PC-9 (cell line): ENCODE measurements around the gene ZNF474. TPM values are rescaled to one million over a fixed set of nuclear protein-coding genes. Genes with fewer than 3 reads are reported as not detected.

Source experiments
- BruUV-seq: library from RNA; stranded (reverse); fragments of 400-500 nt; replicated peaks from 2 replicates; lab custom pipeline; 2021; lab: Mats Ljungman, UMichigan
- CTCF ChIA-PET: fragments of 300-600 bp; sonication (Branson Sonifier 250); formaldehyde crosslinking; loops from one replicate; lab custom pipeline; 2022; ENCODE audit warnings: antibody characterized with exemption; lab: Charles Lee
- POLR2A ChIA-PET: fragments of 300-600 bp; sonication (Branson Sonifier 250); formaldehyde crosslinking; loops from one replicate; lab custom pipeline; 2022; ENCODE audit warnings: antibody characterized with exemption; ENCODE audit not compliant: unreplicated experiment; lab: Charles Lee
- DNase-seq, 2 experiments: peaks; one replicate each; pipeline versions ENCODE4 v3.0.0 to v3.0.0-alpha.2; 2015 to 2022; ENCODE audit warnings: mixed read lengths in 1 of 2
- H2AFZ ChIP-seq: fragments of 200-600 bp; sonication (generic); 2 replicates; pipeline ENCODE4 v1.8.1; 2017; ENCODE audit warnings: antibody characterized with exemption
- H3F3A ChIP-seq: fragments of 200-600 bp; sonication (generic); 2 replicates; pipeline ENCODE4 v1.8.1; 2017; ENCODE audit warnings: antibody characterized with exemption, mild to moderate bottlenecking, low read depth; ENCODE audit not compliant: insufficient read depth
- H3K27ac ChIP-seq: fragments of 200-600 bp; sonication (generic); 2 replicates; pipeline ENCODE4 v1.6.1; 2016; ENCODE audit warnings: mixed run types
- H3K27me3 ChIP-seq: fragments of 200-600 bp; sonication (generic); 2 replicates; pipeline ENCODE4 v1.6.1; 2016; ENCODE audit warnings: low read depth, mixed run types; ENCODE audit not compliant: insufficient read depth
- H3K36me3 ChIP-seq: fragments of 200-600 bp; sonication (generic); 2 replicates; pipeline ENCODE4 v1.6.1; 2016; ENCODE audit warnings: low read depth, mixed run types
- H3K4me1 ChIP-seq: fragments of 200-600 bp; sonication (generic); replicated peaks from 2 replicates; pipeline ENCODE4 v1.6.1; 2016; ENCODE audit warnings: mixed run types; ENCODE audit not compliant: insufficient read depth
- H3K4me2 ChIP-seq: fragments of 200-600 bp; sonication (generic); 2 replicates; pipeline ENCODE4 v1.6.1; 2017; ENCODE audit warnings: mixed run types
- H3K4me3 ChIP-seq: fragments of 200-600 bp; sonication (generic); 2 replicates; pipeline ENCODE4 v1.6.1; 2016; ENCODE audit warnings: mixed run types
- H3K79me2 ChIP-seq: fragments of 200-600 bp; sonication (generic); 2 replicates; pipeline ENCODE4 v1.6.1; 2017; ENCODE audit warnings: low read depth, mixed run types
- H3K9me2 ChIP-seq: fragments of 200-600 bp; sonication (generic); 2 replicates; pipeline ENCODE4 v1.8.1; 2017; ENCODE audit warnings: mild to moderate bottlenecking; ENCODE audit not compliant: insufficient read depth
- H3K9me3 ChIP-seq: fragments of 200-600 bp; sonication (generic); 2 replicates; pipeline ENCODE4 v1.8.1; 2016; ENCODE audit warnings: low read depth; ENCODE audit not compliant: insufficient read depth
- H4K20me1 ChIP-seq: fragments of 200-600 bp; sonication (generic); 2 replicates; pipeline ENCODE4 v1.8.1; 2017; ENCODE audit not compliant: insufficient read depth
- CTCF ChIP-seq: fragments of 200-600 bp; sonication (generic); conservative IDR thresholded peaks from 2 replicates; pipeline ENCODE4 v1.6.1; 2017; ENCODE audit warnings: mixed run types, antibody characterized with exemption, mild to moderate bottlenecking, moderate library complexity
- EZH2 ChIP-seq: fragments of 200-600 bp; sonication (generic); IDR thresholded peaks from 2 replicates; pipeline ENCODE4 v1.8.0; 2017; ENCODE audit warnings: antibody characterized with exemption, low read depth
- intact Hi-C: fragments of 100-400 bp; cut with micrococcal nuclease; formaldehyde crosslinking; loops from one replicate; pipeline ENCODE4 v1.10.0; 2022; ENCODE audit not compliant: unreplicated experiment
- total RNA-seq: library from RNA; stranded (reverse); gene quantifications from 2 replicates; pipeline ENCODE4 v1.2.3, GENCODE V29; 2021

The ZNF474 gene
- total RNA-seq, 1 experiment from 2014 or later = not detected

DNA sequence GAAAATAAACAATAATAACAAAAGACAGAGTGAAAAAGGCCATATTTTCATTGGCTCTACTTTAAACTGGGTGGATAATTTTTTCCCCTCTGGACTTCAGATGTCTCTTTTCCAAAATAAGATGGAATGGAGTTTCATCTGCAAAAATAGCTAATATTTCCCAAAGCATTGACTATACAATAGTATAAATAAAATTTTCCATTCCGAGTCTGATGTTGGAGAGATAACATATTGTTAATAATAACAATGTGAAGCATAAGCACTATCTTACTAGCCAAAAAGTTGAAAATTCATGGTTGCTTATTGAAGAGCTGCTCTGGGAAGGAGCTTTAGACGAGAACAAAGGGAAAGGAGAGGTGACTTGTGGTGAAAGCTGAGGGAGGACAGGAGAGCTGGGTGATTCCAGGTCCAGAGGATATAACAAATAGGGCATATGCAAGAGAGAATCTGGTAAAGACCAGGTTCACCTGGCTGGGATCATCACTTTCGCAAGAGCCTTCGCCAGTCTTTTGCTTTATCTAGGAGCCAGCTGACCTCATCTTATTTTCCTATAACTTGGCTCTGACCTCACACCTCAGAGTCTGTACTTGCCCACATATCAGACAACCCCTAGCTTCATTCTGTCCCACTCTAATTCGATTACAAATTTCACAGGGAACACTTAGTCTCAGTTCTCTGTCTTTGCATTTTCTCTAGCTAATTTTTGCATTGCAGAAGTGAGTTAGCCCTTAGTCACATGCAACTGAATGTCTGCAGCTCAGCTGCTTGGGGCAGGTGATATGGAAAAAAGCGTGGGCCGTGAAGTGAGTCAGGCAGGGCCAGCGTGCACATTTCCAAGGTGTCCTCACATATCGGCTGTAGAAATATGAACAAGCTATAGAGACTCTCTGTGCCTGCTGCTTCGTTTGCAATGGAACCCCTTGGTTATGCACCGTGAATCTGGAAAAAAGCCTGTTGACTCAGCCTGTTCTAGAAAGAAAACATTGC is 7.6 kb upstream of the ZNF474 start:
- Histone ChIP-seq H3F3A (no peaks in the 10 kb centered on the region), H3K79me2 (no peaks in the 10 kb centered on the region), H3K4me2 (no peak overlapping the region), H3K9me3 (no peaks in the 10 kb centered on the region), H3K9me2 (no peaks in the 10 kb centered on the region), H3K36me3 (no peaks in the 10 kb centered on the region), H3K4me3 (no peak overlapping the region), H3K27ac (no peak overlapping the region), H2AFZ (no peak overlapping the region), H3K27me3 (no peaks in the 10 kb centered on the region), H4K20me1 (no peaks in the 10 kb centered on the region), H3K4me1 (no peaks in the 10 kb centered on the region)
- BruUV-seq = no TSS peak
- no peak for DNase-seq
- ChIA-PET POLR2A (no interaction called here), CTCF (no interaction called here)
- TF ChIP-seq CTCF = no peak
- TF ChIP-seq EZH2 = no peak
- intact Hi-C loops = no loop called here

GRCh38 chr5:122124766-122125165 is 4.6 kb upstream of the ZNF474 start:
- Histone ChIP-seq H3K9me2 (no peaks in the 10 kb centered on the region), H3K27me3 (no peaks in the 10 kb centered on the region), H3K79me2 (no peaks in the 10 kb centered on the region), H3K4me1 (0 out of 2 replicates have a peak, but pooled peaks cover 4% of the 10 kb centered on the region), H3K27ac (no peak overlapping the region), H4K20me1 (no peaks in the 10 kb centered on the region), H3K9me3 (no peaks in the 10 kb centered on the region), H2AFZ (no peak overlapping the region), H3F3A (no peaks in the 10 kb centered on the region), H3K36me3 (no peaks in the 10 kb centered on the region), H3K4me3 (no peak overlapping the region), H3K4me2 (no peak overlapping the region)
- TF ChIP-seq CTCF (no peak), EZH2 (no peak)
- ChIA-PET CTCF (no interaction called here), POLR2A (no interaction called here)
- intact Hi-C loops = no loop called here
- no peak for DNase-seq
- BruUV-seq = no TSS peak

DNA sequence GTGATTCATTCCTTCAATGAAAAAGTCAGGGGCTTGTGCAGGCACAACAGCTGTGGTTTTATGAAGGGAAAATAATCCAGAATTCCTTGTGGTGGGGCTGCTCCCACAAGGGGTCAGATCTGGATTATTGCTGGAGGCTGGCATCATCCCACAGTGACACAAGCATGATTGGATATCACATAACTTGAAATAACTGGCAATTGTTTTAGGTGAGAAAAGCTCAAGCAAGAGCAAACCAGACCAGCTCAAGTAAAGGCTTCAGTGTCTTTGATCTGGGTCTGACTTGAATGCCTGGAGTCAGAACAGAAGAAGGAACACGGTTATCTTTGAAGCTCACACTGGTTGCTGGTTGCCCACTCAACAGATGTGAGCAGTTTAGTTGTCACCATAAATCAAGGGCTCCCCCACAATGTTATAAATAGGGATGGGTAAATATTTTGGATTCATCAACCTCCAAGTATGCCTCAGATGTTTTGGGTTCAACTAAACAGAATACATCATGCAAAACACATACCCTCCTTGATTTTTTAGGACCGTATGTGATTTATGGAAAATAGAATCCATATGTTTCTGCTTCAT is 3.1 kb upstream of the ZNF474 start:
- intact Hi-C loops = no loop called here
- H3K4me1 ChIP-seq = 0 out of 2 replicates have a peak, but pooled peaks cover 4% of the 10 kb centered on the region
- H3K36me3 ChIP-seq = no peaks in the 10 kb centered on the region
- H3K27me3 ChIP-seq = no peaks in the 10 kb centered on the region
- H2AFZ ChIP-seq = no peak overlapping the region
- no peak overlapping the region for H3K4me2 ChIP-seq
- no peaks in the 10 kb centered on the region for H3F3A ChIP-seq
- no TSS peak for BruUV-seq
- TF ChIP-seq CTCF (no peak), EZH2 (no peak)
- H4K20me1 ChIP-seq = no peaks in the 10 kb centered on the region
- ChIA-PET POLR2A (no interaction called here), CTCF (interaction anchor here (0.7 kb wide), 1 partner anchor 30 kb away, joined by 5 read pairs; no protein-coding TSS in a partner anchor)
- H3K79me2 ChIP-seq = no peaks in the 10 kb centered on the region
- no peak for DNase-seq
- H3K27ac ChIP-seq = no peak overlapping the region
- H3K4me3 ChIP-seq = no peak overlapping the region
- H3K9me2 ChIP-seq = no peaks in the 10 kb centered on the region
- no peaks in the 10 kb centered on the region for H3K9me3 ChIP-seq
